Measurements from ENCODE around the gene RPIA.

DNA sequence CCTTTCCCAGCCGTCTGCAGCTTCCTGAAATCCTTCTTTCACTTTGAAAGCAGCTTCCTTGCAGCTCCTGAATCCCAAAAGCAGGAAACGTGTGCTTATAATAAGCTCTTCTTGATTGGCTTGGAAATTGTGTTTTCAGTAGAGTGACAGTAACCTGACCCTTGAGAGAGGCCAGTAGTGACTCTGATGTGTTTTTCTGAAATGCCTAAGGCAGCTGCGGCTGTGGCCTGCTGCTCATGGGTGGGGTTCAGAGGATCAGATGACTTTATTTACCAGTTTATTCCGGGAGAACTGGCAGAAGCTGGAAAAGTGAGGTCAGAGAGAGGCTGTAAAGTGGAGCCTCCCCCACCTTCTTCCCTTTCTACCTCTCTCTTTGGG, 31.9 kb upstream of the RPIA start:
- TF ChIP-seq, protein P1, sequence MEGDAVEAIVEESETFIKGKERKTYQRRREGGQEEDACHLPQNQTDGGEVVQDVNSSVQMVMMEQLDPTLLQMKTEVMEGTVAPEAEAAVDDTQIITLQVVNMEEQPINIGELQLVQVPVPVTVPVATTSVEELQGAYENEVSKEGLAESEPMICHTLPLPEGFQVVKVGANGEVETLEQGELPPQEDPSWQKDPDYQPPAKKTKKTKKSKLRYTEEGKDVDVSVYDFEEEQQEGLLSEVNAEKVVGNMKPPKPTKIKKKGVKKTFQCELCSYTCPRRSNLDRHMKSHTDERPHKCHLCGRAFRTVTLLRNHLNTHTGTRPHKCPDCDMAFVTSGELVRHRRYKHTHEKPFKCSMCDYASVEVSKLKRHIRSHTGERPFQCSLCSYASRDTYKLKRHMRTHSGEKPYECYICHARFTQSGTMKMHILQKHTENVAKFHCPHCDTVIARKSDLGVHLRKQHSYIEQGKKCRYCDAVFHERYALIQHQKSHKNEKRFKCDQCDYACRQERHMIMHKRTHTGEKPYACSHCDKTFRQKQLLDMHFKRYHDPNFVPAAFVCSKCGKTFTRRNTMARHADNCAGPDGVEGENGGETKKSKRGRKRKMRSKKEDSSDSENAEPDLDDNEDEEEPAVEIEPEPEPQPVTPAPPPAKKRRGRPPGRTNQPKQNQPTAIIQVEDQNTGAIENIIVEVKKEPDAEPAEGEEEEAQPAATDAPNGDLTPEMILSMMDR (IDR thresholded peaks at IDR 0.05; ENCODE audit: low read length), result no peak
- no peak for TF ChIP-seq EZH2 (IDR thresholded peaks at IDR 0.05; ENCODE audit: borderline replicate concordance, low read length)

All from OCI-LY1 (cell line).